Breast epithelium (tissue), 4 donors: Measurements from ENCODE around the gene DHFR2. TPM values are rescaled to one million over a fixed set of nuclear protein-coding genes. Genes with fewer than 3 reads are reported as not detected.
A peak's percentile ranks its signal among the peaks of the same experiment; 100 is the strongest.

Source experiments
- DNase-seq, 2 donors: peaks; one replicate each; pipeline ENCODE4 v3.0.0-alpha.2; 2019; ENCODE audit warnings: low spot score in 2 of 2
- H3K27ac ChIP-seq, 2 donors: fragments of 200-600 bp; sonication (generic) in 1 of 2; one replicate each; pipeline ENCODE4 v1.5.1; 2016 to 2019; ENCODE audit warnings: mild to moderate bottlenecking in 1 of 2
- H3K27me3 ChIP-seq, 2 donors: fragments of 200-600 bp; sonication (generic) in 1 of 2; one replicate each; pipeline versions ENCODE4 v1.5.1 to v1.6.0; 2017 to 2019; ENCODE audit warnings: control low read depth in 1 of 2, mild to moderate bottlenecking in 1 of 2
- H3K36me3 ChIP-seq: fragments of 200-600 bp; one replicate; pipeline ENCODE4 v1.5.1; 2019
- H3K4me1 ChIP-seq, 2 donors: fragments of 200-600 bp; sonication (generic); one replicate each; pipeline ENCODE4 v1.5.1; 2016 to 2019; ENCODE audit warnings: control low read depth in 1 of 2
- H3K4me3 ChIP-seq, 3 donors: fragments of 200-600 bp; sonication (generic); 1 replicate in 2 of 3; 2 replicates in 1 of 3; pipeline ENCODE4 v1.5.1; 2016 to 2019; ENCODE audit warnings: mild to moderate bottlenecking in 3 of 3, moderate library complexity in 2 of 3
- H3K9me3 ChIP-seq, 2 donors: fragments of 200-600 bp; sonication (generic) in 1 of 2; one replicate each; pipeline ENCODE4 v1.5.1; 2016 to 2019; ENCODE audit warnings: control low read depth in 1 of 2
- POLR2A ChIP-seq: fragments of 450-650 bp; IDR thresholded peaks from one replicate; pipeline ENCODE4 v1.6.1; 2016; ENCODE audit warnings: antibody characterized with exemption, mild to moderate bottlenecking, moderate library complexity
- POLR2AphosphoS5 ChIP-seq, 3 donors: sonication (generic); formaldehyde crosslinking; IDR thresholded peaks; one replicate each; pipeline ENCODE4 v1.6.1; 2017; ENCODE audit warnings: antibody characterized with exemption in 3 of 3
- intact Hi-C: fragments of 100-400 bp; cut with DNase I; formaldehyde crosslinking; loops from one replicate; pipeline ENCODE4 v1.15.1; 2023; ENCODE audit warnings: low total_unique reads
- total RNA-seq, 3 donors: library from RNA; depleted of rRNA; stranded (reverse); fragments of >200 nt; gene quantifications; one replicate each; pipeline ENCODE4 v1.1.0, GENCODE V29; 2016
- TF ChIP-seq, protein P1 (sequence below), 3 donors: fragments of 450-650 bp; IDR thresholded peaks; one replicate each; pipeline ENCODE4 v1.5.1; 2016 to 2017; ENCODE audit warnings: antibody characterized with exemption in 3 of 3, mild to moderate bottlenecking in 3 of 3, moderate library complexity in 3 of 3

DHFR2 gene
- total RNA-seq, 3 donors from 2014 or later: 3.8 to 8.5 (median 8.2) TPM

DNA sequence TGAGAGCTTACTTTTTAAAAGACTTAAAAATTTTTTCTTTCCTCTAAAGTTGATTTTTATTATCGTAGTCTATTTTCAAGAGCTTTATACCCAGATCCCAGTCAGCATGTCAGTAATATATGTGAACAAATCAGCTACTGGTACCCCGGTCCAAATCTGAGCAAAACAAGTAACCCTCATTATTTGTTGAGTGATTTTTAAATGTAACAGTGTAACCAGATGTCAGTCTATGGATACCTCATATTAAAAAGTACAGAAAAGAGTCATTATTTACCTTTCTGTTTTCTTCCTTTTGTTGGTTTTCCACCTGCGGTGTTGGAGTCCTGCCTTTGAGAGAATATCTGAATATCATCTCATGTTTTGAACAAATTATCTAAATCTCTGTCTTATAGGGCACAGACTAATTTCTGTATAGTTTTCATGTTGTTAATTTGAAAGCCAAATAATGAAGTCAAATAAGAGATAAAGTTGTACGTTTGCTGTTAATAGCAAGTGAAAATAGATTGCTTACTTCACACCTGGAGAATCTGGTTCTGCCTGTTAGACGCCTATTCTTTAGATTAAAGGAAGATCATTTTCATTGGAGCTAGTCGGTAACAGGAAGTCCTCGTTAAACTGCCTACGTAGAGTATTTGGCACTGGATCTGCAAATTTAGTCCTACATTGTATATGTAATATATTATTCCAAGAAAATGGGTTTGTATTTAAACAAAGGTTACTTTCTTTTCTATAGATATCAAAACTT is 34.5 kb downstream of the DHFR2 start, which contains the start of gene STX19:
STX19 (minus strand) TSS at position 505 of the 745 bp plus-strand sequence. CDS start 13,328 bp downstream, outside the sequence.
- peak within 1 kb of the TSS in 2 of 3 donors; percentile 30 to 43 for H3K4me3 ChIP-seq
- DNase-seq: no peak
- H3K27ac ChIP-seq: peak within 1 kb of the TSS in 1 of 2 donors; percentile 54
- intact Hi-C loops: no loop called here
- no peaks in the 10 kb centered on the region for H3K36me3 ChIP-seq
- H3K4me1 ChIP-seq: no peaks in the 10 kb centered on the region
- H3K27me3 ChIP-seq: no peaks in the 10 kb centered on the region
- H3K9me3 ChIP-seq: no peaks in the 10 kb centered on the region
- TF ChIP-seq, protein P1, sequence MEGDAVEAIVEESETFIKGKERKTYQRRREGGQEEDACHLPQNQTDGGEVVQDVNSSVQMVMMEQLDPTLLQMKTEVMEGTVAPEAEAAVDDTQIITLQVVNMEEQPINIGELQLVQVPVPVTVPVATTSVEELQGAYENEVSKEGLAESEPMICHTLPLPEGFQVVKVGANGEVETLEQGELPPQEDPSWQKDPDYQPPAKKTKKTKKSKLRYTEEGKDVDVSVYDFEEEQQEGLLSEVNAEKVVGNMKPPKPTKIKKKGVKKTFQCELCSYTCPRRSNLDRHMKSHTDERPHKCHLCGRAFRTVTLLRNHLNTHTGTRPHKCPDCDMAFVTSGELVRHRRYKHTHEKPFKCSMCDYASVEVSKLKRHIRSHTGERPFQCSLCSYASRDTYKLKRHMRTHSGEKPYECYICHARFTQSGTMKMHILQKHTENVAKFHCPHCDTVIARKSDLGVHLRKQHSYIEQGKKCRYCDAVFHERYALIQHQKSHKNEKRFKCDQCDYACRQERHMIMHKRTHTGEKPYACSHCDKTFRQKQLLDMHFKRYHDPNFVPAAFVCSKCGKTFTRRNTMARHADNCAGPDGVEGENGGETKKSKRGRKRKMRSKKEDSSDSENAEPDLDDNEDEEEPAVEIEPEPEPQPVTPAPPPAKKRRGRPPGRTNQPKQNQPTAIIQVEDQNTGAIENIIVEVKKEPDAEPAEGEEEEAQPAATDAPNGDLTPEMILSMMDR (IDR thresholded peaks at IDR 0.05): no peak
- TF ChIP-seq POLR2AphosphoS5 (IDR thresholded peaks at IDR 0.05): no peak
- TF ChIP-seq POLR2A: no peak

GRCh38 chr3:94026623-94027022 is 36.1 kb downstream of the DHFR2 start:
- no peaks in the 10 kb centered on the region for H3K4me1 ChIP-seq
- peaks cover 4% of the 10 kb centered on the region for H3K36me3 ChIP-seq
- no peak for DNase-seq
- intact Hi-C loops: no loop called here
- H3K4me3 ChIP-seq: no peak overlapping the region
- no peak overlapping the region for H3K27ac ChIP-seq
- no peaks in the 10 kb centered on the region for H3K27me3 ChIP-seq
- no peaks in the 10 kb centered on the region for H3K9me3 ChIP-seq
- TF ChIP-seq POLR2AphosphoS5 (IDR thresholded peaks at IDR 0.05) (no peak), POLR2A (no peak)
- TF ChIP-seq, protein P1 (IDR thresholded peaks at IDR 0.05): no peak

DNA sequence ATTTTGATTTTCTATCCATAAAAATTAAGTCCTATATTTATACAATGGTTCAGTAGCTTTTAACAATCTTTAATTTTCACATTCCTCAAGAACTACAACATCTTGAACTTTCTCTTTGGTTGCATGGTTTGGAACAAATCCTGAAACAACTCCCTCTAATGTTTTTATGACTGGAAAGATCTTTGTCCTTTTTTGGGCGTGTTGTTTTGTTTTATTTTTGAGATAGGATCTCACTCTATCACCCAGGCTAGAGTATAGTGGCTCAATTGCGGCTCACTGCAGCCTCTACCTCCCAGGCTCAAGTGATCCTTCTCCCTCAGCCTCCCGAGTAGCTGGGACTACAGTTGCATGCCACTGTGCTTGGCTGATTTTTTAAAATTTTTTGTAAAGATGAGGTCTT is 38.3 kb downstream of the DHFR2 start:
- no peak for DNase-seq
- peaks cover 4% of the 10 kb centered on the region for H3K36me3 ChIP-seq
- intact Hi-C loops: no loop called here
- no peak overlapping the region for H3K4me3 ChIP-seq
- no peaks in the 10 kb centered on the region for H3K9me3 ChIP-seq
- TF ChIP-seq POLR2A: no peak
- TF ChIP-seq POLR2AphosphoS5 (IDR thresholded peaks at IDR 0.05): no peak
- TF ChIP-seq, protein P1 (IDR thresholded peaks at IDR 0.05): no peak
- H3K4me1 ChIP-seq: no peaks in the 10 kb centered on the region
- no peaks in the 10 kb centered on the region for H3K27me3 ChIP-seq
- H3K27ac ChIP-seq: no peak overlapping the region

GRCh38 chr3:94020293-94020692 is 42.4 kb downstream of the DHFR2 start:
- DNase-seq: no peak
- Histone ChIP-seq H3K4me3 (no peak overlapping the region), H3K36me3 (peaks cover 4% of the 10 kb centered on the region), H3K4me1 (no peaks in the 10 kb centered on the region), H3K27ac (no peak overlapping the region), H3K9me3 (no peaks in the 10 kb centered on the region), H3K27me3 (no peaks in the 10 kb centered on the region)
- TF ChIP-seq, protein P1 (IDR thresholded peaks at IDR 0.05): no peak
- TF ChIP-seq POLR2A (no peak), POLR2AphosphoS5 (IDR thresholded peaks at IDR 0.05) (no peak)
- intact Hi-C loops: no loop called here

GRCh38 chr3:94019659-94020058 is 43.1 kb downstream of the DHFR2 start:
- H3K36me3 ChIP-seq: peaks cover 4% of the 10 kb centered on the region
- H3K27ac ChIP-seq: no peak overlapping the region
- H3K4me1 ChIP-seq: no peaks in the 10 kb centered on the region
- intact Hi-C loops: no loop called here
- no peaks in the 10 kb centered on the region for H3K27me3 ChIP-seq
- H3K4me3 ChIP-seq: no peak overlapping the region
- no peak for TF ChIP-seq POLR2AphosphoS5 (IDR thresholded peaks at IDR 0.05)
- TF ChIP-seq, protein P1 (IDR thresholded peaks at IDR 0.05): no peak
- no peak for DNase-seq
- H3K9me3 ChIP-seq: no peaks in the 10 kb centered on the region
